HL-60 (cell line): Measurements from ENCODE around the gene RLIM.

Experiments used
- DNase-seq, 2 experiments: peaks; one replicate each; pipeline ENCODE4 v3.0.0-alpha.2; 2010 to 2020; ENCODE audit warnings: low read depth in 1 of 2, low spot score in 1 of 2
- H3K27ac ChIP-seq: fragments of 250-450 bp; sonication (Bioruptor Pico); replicated peaks from 2 replicates; pipeline ENCODE4 v1.5.1; 2020; ENCODE audit warnings: mild to moderate bottlenecking, moderate library complexity
- H3K27me3 ChIP-seq: fragments of 250-450 bp; sonication (Bioruptor Pico); 2 replicates; pipeline ENCODE4 v1.5.1; 2021; ENCODE audit warnings: mild to moderate bottlenecking, moderate library complexity; ENCODE audit not compliant: insufficient read depth, poor library complexity, severe bottlenecking
- H3K4me3 ChIP-seq: replicated peaks from 2 replicates; pipeline ENCODE4 v1.5.1; 2011; ENCODE audit warnings: mild to moderate bottlenecking, control low read depth, low read length; ENCODE audit not compliant: insufficient read depth
- GABPA ChIP-seq: IDR thresholded peaks from 2 replicates; pipeline ENCODE4 v1.6.1; 2012; ENCODE audit warnings: low read depth
- POLR2AphosphoS5 ChIP-seq: IDR thresholded peaks from 2 replicates; pipeline ENCODE4 v1.6.1; 2012; ENCODE audit warnings: low read depth
- REST ChIP-seq: IDR thresholded peaks from 2 replicates; pipeline ENCODE4 v1.6.1; 2012; ENCODE audit warnings: low read depth; ENCODE audit not compliant: insufficient replicate concordance
- SPI1 ChIP-seq: IDR thresholded peaks from 2 replicates; pipeline ENCODE4 v1.6.1; 2012; ENCODE audit warnings: low read depth, mild to moderate bottlenecking, borderline replicate concordance
- TF ChIP-seq, protein P1 (sequence below): IDR thresholded peaks from one replicate; pipeline ENCODE4 v1.5.1; 2011; ENCODE audit warnings: low read length, control low read depth, inconsistent platforms; ENCODE audit not compliant: insufficient read depth

RLIM gene

GRCh38 chrX:74585766-74586165 lies 28.7 kb downstream of the RLIM start:
- no peak for DNase-seq
- Histone ChIP-seq H3K27ac (no peak overlapping the region), H3K27me3 (no peaks in the 10 kb centered on the region), H3K4me3 (no peak overlapping the region)
- TF ChIP-seq REST (no peak), SPI1 (no peak), GABPA (no peak), POLR2AphosphoS5 (no peak)
- TF ChIP-seq, protein P1, sequence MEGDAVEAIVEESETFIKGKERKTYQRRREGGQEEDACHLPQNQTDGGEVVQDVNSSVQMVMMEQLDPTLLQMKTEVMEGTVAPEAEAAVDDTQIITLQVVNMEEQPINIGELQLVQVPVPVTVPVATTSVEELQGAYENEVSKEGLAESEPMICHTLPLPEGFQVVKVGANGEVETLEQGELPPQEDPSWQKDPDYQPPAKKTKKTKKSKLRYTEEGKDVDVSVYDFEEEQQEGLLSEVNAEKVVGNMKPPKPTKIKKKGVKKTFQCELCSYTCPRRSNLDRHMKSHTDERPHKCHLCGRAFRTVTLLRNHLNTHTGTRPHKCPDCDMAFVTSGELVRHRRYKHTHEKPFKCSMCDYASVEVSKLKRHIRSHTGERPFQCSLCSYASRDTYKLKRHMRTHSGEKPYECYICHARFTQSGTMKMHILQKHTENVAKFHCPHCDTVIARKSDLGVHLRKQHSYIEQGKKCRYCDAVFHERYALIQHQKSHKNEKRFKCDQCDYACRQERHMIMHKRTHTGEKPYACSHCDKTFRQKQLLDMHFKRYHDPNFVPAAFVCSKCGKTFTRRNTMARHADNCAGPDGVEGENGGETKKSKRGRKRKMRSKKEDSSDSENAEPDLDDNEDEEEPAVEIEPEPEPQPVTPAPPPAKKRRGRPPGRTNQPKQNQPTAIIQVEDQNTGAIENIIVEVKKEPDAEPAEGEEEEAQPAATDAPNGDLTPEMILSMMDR = no peak

DNA sequence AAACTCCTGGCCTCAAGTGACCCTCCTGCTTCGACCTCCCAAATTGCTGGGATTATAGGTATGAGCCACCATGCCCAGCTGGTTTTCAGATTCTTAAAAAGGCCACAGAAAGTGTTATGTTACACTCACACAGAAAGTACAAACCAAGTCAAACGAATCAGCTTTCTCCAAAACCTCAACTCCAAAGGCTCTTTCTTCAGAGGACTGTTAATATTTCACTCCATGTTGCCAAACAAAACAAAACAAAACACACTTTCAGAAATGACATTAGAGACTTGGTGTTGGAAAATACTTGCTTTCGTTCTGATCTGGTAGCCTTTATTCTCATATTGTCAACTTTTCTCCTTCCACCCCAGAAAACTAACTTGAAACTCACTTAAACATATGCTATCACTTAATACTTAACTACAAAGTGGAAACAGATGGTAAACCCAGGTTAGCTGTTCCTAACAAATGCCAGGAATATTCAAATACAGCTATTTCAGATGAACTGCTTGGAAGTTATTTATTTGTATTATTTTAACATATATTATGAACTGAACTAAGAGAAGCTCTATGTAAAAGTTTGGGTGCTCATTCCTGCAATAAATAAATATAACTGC lies 34.7 kb downstream of the RLIM start:
- H3K4me3 ChIP-seq = no peak overlapping the region
- TF ChIP-seq GABPA (no peak), POLR2AphosphoS5 (no peak)
- TF ChIP-seq, protein P1 = no peak
- H3K27ac ChIP-seq = no peak overlapping the region
- no peak for DNase-seq
- H3K27me3 ChIP-seq = no peaks in the 10 kb centered on the region

DNA sequence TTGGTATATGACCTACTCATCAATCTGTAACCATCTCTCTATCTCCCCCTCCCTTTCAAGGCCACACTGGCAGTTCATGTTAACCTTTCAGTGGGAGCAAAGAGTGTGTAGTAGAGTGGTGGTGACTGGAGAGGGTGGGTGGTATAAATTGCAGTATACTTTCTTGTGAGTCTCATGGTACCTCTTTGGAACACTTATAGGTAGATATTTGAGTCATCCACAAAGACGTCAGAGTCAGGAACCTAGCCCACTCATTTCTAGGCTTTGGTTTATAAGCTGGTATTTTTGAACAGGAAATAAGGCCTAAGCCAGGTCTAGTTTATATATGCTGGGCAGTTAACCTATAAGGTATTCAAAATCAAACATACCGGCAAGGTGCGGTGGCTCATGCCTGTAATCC lies 36.3 kb downstream of the RLIM start:
- TF ChIP-seq POLR2AphosphoS5 = no peak
- TF ChIP-seq, protein P1 = no peak
- no peak overlapping the region for H3K27ac ChIP-seq
- no peak overlapping the region for H3K4me3 ChIP-seq
- no peaks in the 10 kb centered on the region for H3K27me3 ChIP-seq
- DNase-seq = no peak

DNA sequence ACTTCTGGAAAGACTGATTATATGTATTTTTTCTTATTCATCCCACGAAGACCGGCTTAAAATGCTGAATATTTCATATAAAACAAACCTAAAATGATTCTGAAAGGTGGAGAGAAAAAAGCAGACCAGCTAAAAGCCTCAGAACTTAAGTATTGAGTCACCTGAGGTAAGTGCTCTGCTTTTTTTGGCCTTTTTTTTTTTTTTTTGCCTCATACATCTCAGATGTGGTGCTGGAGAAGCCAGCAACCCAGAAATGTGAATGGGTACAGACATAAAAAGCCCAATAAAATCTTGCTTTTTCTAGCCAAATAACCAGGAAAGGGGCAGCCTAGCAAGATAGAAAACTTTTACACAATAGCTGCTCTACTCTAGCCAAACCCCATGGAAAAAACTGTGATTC lies 57.0 kb downstream of the RLIM start:
- TF ChIP-seq POLR2AphosphoS5 = no peak
- no peak for TF ChIP-seq GABPA
- TF ChIP-seq SPI1 = no peak
- no peak for TF ChIP-seq REST
- TF ChIP-seq, protein P1 = no peak
- H3K4me3 ChIP-seq = no peak overlapping the region

More for the DNA sequence above, 57.0 kb downstream of the RLIM start:
- DNase-seq = no peak
- Histone ChIP-seq H3K27me3 (no peaks in the 10 kb centered on the region), H3K27ac (no peak overlapping the region)
